Head of caudate nucleus (tissue), 42 donors: ENCODE data around the gene GGT6.
"Not testable (repeated sequence)": the region's sequence is repeated elsewhere in the genome, so short reads cannot be mapped to it uniquely, and the experiment has no call there.

Source experiments
- DNase-seq, 42 donors: peaks; one replicate each; pipeline versions ENCODE4 v3.0.0 to v3.0.0-alpha.2; 2020 to 2021; ENCODE audit warnings: mixed read lengths in 7 of 42
- intact Hi-C: fragments of 100-400 bp; cut with DNase I; formaldehyde crosslinking; loops from one replicate; pipeline ENCODE4 v1.15.0; 2022

The GGT6 gene

DNA sequence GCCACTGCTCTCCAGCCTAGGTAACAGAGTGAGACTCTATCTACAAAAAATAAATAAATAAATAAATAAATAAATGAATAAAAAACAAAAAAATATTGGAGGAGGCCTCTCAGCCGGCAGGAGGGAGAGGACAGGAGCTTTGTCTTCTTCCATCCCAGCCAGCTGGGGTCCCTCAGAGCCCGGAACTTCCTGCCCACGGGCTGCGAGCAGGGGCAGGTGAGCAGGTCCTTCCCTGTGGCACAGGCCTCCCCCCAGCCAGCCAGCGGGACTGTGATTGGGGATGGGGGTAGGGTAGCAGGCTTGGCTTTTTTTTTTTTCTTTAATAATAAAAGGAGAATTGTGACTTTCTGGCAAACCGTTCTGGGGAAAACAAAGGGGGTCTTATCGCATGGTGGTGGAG lies 34.0 kb upstream of the GGT6 start:
- no peak for DNase-seq
- intact Hi-C loops = no loop called here

DNA sequence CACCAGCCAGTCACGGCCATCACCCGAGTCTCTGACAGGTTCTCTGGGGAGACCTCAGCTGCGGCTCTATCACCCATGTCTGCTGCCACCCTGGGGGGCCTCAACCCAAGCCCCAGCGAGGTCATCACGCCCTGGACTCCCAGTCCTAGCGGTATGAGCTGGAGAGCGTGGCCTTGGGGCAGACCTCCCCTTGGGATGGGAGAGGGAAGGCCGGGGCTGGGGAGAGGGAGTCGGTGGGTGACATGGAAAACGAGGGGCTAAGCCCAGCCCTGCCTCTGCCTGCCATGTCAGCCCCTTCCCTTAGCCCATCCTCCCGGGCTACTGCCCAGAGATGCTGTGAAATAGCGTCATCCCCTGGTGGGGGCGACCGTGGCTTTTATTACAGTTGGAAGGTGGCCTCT lies 32.6 kb upstream of the GGT6 start:
- no peak for DNase-seq
- intact Hi-C loops = no loop called here

DNA sequence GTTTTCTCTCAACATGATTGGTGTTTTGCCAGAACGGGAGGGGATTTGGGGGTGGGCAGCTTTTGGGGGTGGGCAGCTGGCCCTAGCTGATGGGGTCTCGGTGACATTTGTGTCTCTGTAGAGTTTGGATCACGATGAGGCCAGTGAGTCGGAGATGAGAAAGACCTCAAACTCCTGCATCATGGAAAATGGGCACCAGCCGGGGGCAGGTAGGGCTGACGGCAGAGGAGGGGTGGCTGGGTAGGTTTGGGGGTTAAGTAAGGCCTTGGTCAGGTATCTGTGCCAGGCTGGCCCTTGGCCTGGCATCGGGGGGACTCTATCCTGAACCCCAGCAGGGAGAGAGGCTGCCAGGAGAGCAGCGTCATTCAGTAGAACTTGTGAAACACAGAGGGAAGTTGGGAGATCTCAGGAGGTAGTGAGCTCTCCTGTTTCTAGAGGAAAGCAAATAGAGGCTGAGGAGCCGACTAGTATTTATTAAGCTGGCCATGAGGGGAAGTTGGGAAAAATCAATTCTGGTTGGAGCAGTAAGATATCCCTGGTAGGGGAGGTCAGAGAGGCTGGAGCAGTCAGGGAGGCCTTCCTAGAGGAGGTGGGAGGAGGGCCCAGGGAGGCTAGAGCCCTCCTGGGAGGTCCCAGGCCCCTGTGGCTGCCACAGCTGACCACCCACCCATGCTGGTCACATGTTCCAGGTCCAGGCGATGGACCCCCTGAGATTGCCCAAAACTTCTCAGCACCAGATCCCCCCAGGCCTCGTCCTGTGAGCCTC lies 32.0 kb upstream of the GGT6 start:
- no peak for DNase-seq
- intact Hi-C loops = no loop called here

DNA sequence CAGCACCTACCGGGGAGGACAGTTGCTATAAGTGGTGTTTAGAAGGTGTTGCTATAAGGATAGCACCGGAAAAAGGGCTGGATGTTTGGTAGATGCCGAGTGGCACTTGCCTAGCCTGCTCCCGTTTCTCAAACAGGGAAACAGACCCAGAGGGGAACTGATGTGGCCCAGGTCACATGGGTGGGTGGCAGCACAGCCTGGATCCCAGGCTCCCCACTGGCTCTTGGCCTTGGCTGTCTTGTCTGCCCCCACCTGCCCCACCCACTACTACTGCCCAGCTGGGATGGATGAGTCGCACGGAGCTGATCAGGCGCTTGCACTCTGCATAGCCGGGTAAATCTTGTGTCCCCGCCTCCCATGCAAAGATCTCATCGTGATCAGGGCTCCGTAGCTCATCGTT lies 31.2 kb upstream of the GGT6 start:
- intact Hi-C loops = no loop called here
- peak in 1 of 42 donors; percentile 28 for DNase-seq

DNA sequence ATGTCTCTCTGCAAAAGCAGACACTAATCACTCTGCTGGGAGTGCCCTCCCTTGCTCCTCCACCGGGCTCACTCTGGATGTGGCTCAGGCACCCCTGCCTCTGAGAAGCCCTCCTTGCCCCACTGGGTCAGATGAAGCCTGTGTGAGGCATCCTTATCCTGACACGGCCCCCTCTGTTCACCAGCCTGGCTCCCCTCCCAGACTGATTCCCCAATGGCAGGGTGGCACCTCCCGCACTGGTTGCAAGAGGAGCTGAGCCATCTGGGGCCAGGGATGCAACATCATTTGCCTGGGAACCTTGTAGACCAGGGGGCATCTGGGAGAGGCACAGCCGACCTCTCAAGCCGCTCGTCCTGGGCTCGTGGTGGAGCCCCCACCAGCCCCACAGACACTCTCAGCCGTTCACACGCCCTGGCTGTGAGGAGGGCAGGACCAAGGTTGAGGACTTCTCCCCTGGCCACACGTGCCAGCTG lies 30.6 kb upstream of the GGT6 start:
- intact Hi-C loops = no loop called here
- no peak for DNase-seq

DNA sequence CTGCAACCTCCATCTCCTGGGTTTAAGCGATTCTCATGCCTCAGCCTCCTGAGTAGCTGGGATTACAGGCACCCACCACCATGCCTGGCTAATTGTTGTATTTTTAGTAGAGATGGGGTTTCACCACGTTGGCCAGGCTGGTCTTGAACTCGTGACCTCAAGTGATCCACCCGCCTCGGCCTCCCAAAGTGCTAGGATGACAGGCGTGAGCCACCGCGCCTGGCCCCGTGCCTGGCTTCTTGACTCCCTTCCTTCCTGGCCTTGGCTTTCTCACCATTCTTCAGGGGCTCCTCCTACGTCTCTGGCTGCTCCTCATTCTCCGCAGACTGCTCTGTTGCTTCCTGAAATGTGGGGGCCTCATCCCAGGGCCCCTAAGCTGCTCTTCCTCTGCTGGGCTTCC lies 29.7 kb upstream of the GGT6 start:
- intact Hi-C loops, DNase-seq: not testable (repeated sequence)

DNA sequence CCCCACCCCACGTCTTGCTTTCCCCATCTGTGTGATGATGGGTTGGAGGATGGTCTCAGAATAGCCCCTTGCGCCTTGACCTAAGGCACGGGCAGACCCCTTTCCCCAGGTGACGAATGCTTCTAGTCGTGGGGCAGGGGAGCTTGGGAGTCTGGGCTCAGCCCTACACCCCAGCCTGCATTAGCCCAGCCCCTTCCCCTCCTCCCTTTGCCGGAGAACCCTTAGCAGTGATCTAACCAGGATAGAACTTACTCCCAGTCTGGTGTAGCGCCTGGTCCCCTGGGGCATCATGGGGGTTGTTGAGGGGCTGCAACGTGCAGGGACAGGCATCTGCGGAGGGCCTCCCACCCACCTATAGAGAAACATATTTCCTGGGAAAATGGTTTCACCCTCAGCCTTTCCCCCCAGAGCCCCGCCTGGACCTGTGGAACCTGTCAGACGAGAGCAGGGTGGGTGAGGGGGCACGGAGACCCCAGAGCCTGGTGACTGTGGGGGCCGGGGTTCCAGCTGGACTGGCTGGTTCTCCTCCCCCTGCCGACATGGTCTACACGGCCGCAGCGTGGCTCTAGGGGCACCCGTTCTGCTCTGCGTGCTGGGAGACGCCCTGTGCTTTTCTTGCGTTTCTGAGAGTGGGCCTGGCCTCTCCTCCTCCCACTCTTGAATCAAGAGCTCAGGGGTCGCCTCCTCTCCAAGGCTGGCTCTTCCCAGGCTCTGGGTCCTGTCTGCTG lies 28.7 kb upstream of the GGT6 start:
- intact Hi-C loops = no loop called here
- DNase-seq = no peak

DNA sequence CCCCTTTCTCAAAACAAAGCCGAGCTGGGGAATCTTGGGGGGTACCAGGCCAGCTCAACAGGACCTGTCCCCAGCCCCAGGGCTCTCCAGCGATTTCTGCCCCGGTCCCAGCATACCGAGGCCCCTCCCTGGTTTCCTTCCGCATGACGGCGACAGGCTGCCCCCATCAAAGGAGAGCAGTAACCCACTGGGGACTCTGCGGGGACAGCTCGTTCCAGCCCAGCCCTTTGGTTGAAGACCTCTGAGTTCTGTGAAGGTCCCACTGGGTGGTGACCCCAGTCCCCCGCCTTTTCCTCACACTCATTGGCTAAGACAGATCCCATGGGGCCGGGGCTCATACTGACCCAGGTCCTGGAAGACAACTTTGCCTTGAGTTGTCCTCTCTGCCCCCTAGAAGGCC lies 28.0 kb upstream of the GGT6 start:
- intact Hi-C loops = no loop called here
- no peak for DNase-seq

DNA sequence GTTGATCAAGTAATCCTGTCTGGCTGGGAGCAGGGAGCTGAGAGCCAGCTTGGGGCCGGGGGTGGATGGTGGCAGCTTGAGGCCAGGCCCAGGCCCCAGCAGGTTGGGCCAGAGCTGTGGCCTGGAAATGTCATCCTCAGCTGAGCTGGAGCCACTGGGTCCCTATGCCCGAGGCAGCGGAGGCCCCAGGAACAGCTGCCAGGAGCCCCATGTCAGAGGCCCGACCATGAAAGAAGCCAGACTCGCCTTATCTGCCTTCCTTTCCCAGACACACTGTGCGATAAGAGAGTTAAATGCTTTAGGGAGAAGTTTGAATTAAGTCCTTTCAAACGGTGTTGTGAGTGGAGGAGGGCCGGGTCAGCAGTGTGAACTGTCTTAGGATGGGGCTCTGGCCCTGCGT lies 27.4 kb upstream of the GGT6 start:
- DNase-seq = no peak
- intact Hi-C loops = no loop called here

DNA sequence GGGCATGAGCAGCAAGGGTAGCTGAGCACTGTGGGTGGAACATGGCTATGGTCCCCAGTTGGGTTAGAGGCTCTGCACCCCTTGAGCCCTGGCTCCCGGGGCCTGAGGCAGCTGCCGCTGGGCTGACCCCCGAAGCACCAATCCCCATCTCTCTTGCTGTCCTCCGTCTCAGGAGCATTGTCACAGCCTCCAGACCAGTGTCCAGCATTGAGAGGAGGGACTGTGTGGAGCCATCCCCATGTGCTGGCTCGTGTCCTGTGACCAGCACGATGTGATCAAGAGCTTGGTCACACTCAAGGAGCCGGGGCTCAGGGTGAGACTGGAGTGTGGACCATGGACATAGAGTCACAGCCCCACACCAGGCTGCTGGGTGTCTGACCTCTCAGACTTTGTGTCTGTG lies 26.8 kb upstream of the GGT6 start:
- DNase-seq = no peak
- intact Hi-C loops = no loop called here

DNA sequence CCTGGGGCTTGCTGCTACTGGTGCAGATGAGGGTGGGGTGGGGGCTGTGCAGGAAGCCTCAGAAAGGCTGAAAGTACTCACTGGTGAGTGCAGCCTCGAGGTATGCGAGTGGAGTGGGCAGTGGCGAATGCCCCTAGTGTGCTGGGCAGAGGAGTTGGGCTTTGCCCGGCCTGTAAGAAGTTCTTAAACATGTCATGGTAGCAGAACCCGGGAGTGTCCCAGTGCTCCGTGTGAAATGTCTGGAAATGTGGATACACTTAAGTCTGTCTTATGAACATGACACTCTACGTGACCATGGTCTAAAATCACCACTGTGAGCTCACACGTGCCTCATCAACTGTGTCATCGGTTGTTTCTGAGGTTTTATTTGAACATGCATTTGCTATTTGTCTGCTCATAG lies 25.7 kb upstream of the GGT6 start:
- intact Hi-C loops = no loop called here
- DNase-seq = no peak

DNA sequence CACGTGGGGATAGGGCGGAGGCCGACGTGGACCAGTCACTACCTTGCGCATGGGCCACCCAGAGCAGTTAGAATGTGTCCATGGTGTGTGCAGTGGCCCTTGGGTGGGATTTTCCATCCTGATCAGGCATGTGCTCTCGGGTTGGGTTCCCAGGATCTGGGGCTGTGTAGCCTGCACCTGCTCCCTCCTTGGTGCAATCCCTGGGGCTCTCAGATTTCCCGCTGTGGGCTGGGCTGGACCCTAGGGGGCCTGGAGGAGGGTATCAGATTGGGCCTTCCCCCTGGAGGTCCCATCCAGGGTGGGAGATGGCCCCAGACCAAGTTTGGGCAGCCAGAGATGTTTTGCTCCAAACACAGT lies 25.2 kb upstream of the GGT6 start:
- DNase-seq = no peak
- intact Hi-C loops = no loop called here

DNA sequence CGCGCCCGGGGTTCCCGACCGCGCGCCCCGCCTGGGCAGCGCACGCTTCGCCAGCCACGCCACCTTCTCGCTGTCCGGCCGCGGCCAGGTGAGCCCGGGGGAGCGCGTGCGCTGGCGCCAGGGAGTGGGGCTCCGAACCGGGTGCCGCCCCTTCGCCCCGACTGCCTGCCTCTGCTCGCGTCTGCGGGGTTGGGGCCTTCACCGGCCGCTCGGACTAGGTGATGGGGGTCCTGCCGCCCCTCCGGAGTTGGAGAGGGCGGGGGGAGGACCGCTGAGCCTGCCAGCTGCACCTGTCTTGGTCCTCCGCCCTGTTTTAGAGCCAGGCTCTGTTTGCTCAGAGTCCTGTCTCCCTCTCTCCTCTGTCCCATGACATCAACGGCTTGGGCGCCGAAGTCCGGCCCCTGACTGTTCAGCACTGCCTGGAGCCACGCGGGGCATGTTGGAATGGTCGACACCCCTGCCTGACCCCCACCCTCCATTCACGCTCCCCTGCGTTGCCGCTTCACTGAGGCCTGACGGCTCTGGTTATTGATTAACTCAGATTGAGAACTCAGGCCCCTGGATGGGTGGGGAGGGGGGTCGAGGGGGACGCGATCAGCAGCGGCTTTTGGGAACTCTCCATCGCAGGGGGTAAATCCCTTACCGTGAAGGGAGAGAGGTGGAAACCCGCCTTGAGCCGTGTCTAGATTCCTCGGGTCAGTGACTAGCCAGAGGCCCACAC lies 24.7 kb upstream of the GGT6 start:
- DNase-seq = no peak
- intact Hi-C loops = no loop called here

DNA sequence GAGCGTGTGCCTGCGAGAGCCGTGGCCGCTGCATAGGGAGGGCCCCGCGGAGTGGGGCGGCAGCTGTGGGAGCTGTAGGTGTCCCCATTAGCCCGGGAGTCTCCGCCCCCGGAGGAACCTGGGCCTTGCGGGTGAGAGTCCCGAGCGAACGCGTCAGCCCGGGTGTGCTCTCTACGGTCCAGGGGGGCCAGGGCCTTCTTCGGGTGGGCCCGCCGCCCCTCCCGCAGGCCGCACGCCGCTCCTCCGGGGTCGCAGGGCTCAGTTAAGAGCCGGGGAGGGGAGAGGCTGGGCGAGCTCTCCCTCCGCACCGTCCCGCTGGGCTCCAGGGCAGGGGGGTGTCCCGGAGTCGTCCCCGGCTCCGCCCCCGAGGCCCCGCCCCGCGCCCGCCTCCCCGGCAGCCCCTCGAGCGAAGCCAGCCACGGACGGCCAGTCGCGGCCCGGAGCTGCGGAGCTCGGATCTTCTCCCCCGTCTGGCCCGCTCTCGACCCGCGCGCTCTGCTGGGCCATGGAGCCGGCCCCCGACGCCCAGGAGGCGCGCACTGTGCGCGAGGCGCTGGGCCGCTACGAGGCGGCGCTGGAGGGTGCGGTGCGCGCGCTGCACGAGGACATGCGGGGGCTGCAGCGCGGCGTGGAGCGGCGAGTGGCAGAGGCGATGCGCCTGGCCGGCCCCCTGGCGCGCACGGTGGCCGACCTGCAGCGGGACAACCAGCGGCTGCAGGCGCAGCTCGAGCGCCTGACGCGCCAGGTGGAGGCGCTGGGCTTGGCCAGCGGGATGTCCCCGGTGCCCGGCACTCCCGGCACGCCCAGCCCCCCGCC lies 23.9 kb upstream of the GGT6 start, which contains the start of gene SMTNL2:
TSS of gene SMTNL2 (plus strand) at position 429 of the 816 bp plus-strand sequence. CDS start at position 506, 77 bp downstream.
- intact Hi-C loops = no loop called here
- DNase-seq = peak in 3 of 42 donors; percentile 10 to 28 (median 14)

DNA sequence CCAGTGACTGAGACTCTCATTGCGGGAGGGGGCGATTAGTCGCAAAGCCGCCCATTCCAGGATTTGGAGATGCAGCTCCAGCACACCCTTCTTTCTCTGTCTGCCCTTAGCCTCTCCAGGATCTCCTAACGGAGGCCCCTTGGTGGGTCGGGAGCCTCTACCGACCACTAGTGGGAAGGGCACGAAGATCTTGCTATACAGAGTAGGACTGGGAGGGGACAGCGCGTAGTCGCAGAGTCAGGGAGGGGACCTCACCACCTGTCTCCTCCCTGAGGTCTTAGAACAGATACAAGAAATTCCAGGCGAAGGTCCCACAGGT lies 23.4 kb upstream of the GGT6 start:
- intact Hi-C loops = no loop called here
- peak in 1 of 42 donors; percentile 8 for DNase-seq

DNA sequence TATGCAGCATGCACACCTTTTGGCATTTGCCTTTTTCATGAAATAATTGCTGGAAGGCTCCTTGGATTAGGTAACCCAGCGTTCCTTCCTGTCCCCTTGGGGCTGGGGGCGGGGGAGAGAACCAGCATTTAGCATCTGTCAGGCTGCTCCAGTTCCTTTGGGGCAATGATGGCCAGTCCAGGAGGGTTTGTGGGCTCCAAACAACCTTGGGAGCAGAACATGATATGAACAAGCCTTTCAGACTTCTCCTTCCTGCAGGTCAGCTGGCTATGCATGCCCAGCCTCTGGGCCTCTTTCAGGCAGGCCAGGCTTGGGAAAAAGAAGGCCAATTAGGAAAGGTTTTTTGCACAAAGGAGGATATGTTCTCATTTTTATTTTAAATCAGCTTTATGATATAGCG lies 22.8 kb upstream of the GGT6 start:
- DNase-seq = no peak
- intact Hi-C loops = no loop called here

DNA sequence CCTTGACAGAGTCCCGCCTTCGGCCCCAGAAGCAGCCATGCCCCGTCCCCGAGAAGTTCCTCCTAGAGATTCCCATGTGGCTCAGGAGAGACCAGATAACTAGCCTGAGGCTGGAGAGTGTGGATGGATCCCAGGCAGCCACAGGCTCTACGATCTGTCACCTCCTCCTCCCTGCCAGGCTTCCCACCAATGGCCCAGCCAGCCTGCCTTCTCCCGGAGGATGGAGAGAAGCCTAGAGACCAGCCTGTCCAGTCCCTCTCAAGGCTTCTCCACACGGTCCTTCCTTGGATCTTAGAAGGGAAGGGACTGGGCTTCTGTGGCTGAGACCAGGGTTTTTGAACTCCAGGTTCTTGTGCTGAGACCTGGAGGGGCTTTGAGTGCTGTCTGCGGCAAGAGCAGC lies 22.3 kb upstream of the GGT6 start:
- intact Hi-C loops = no loop called here

DNA sequence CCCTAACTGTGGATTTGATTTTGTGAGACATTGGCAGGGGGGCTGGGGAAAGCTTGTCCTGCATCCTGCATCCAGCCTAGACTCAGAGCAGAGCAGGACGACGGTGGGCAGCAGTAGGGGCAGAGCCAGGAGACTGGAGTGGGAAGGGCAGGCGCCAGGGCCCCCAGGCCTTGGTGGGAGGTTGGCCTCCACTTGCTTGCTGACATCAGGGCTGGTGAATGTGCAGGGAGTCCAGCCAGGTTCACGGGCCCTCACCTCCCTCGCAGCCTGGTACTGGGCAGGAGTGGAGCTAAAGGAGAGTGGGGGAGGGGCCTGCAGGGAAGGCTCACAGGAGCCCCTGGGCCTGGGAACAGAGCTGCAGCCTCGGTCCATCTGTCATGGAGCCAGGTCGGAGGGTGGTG lies 21.7 kb upstream of the GGT6 start:
- intact Hi-C loops = no loop called here
- no peak for DNase-seq

More for the DNA sequence above, 22.3 kb upstream of the GGT6 start:
- no peak for DNase-seq

DNA sequence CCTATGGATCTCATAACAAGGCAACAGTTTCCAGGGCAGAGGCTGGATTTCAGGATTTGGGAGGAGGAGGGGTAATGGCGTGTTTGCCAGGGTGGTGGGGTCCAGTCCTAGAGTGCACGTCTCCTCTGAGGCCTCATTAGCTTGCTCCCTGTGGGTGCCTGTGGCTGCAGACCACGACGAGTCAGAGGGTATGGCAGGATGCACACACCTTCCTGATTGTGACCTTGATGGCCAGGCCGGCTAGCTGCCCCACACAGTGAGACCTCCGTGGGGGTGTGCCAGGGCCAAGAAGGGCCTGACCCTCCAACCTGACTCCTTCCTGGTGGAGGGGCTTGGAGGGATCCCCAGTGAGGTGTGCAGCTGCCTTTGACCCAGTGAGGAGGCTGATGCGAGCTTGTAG lies 19.9 kb upstream of the GGT6 start:
- no peak for DNase-seq

More for the DNA sequence above, 19.9 kb upstream of the GGT6 start:
- intact Hi-C loops = no loop called here
